ENCODE measurements around the gene RAVER1. TPM values are rescaled to one million over a fixed set of nuclear protein-coding genes. Genes with fewer than 3 reads are reported as not detected.
A peak's percentile ranks its signal among the peaks of the same experiment; 100 is the strongest.

The RAVER1 gene
- total and polyA plus RNA-seq, 2 of the 8 experiments (the other 6 are each of a cell fraction or from before 2014, with no cell fraction given) = 5.7 to 70.5 TPM

GRCh38 chr19:10295305-10295846, 38.0 kb downstream of the RAVER1 start (continued):
- TF ChIP-seq CTBP2 (IDR thresholded peaks at IDR 0.05; ENCODE audit: borderline replicate concordance, insufficient read depth, insufficient read length, low read length) = no peak
- TF ChIP-seq CBX8 (IDR thresholded peaks at IDR 0.05; ENCODE audit: borderline replicate concordance, low read depth, low read length) = no peak
- no peak for TF ChIP-seq JUN (IDR thresholded peaks at IDR 0.05; ENCODE audit: low read depth, low read length)
- TF ChIP-seq USF2 (IDR thresholded peaks at IDR 0.05; ENCODE audit: low read length) = no peak
- no peak for TF ChIP-seq HDAC6 (IDR thresholded peaks at IDR 0.05; ENCODE audit: low read depth, low read length)
- no peak for TF ChIP-seq TCF12 (IDR thresholded peaks at IDR 0.05; ENCODE audit: low read depth, low read length)
- no peak for TF ChIP-seq FOSL1 (IDR thresholded peaks at IDR 0.05; ENCODE audit: insufficient read depth, low read depth, low read length)
- TF ChIP-seq CTCF (IDR thresholded peaks at IDR 0.05; ENCODE audit: control extremely low read depth in 1 of 3, insufficient read depth in 1 of 3, low read depth in 1 of 3, low read length in 3 of 3) = peak in 2 of 3 experiments; percentile 16 to 28; a peak in 3 of 4 replicates
- no peak; the same call in 1 of the 2 replicates for TF ChIP-seq TAF1 (IDR thresholded peaks at IDR 0.05; ENCODE audit: low read depth, low read length)
- peak; percentile 65 for TF ChIP-seq EZH2 (IDR thresholded peaks at IDR 0.05; ENCODE audit: low read depth, low read length, severe bottlenecking)
- TF ChIP-seq EGR1 (IDR thresholded peaks at IDR 0.05; ENCODE audit: borderline replicate concordance, low read depth, low read length) = no peak
- peak in 1 of 2 experiments; percentile 96; a peak in 2 of 4 replicates for TF ChIP-seq HDAC2 (IDR thresholded peaks at IDR 0.05; ENCODE audit: borderline replicate concordance in 1 of 2, low read depth in 2 of 2, low read length in 2 of 2)
- no peak for TF ChIP-seq BCL11A (IDR thresholded peaks at IDR 0.05; ENCODE audit: low read depth in 2 of 2, low read length in 2 of 2)
- TF ChIP-seq ASH2L (IDR thresholded peaks at IDR 0.05; ENCODE audit: low read length) = no peak
- no peak for TF ChIP-seq POLR2AphosphoS5 (IDR thresholded peaks at IDR 0.05; ENCODE audit: low read depth, low read length)
- TF ChIP-seq POLR2A (IDR thresholded peaks at IDR 0.05; ENCODE audit: control extremely low read depth in 1 of 2, low read depth in 2 of 2, low read length in 2 of 2) = no peak
- TF ChIP-seq CHD2 (IDR thresholded peaks at IDR 0.05; ENCODE audit: low read length) = no peak
- no peak for TF ChIP-seq SAP30 (IDR thresholded peaks at IDR 0.05; ENCODE audit: insufficient read depth, insufficient replicate concordance, low read length)
- no peak for TF ChIP-seq MAFK (IDR thresholded peaks at IDR 0.05; ENCODE audit: low read depth, low read length)
- no peak; the same call in 1 of the 2 replicates for TF ChIP-seq ATF2 (IDR thresholded peaks at IDR 0.05; ENCODE audit: low read length)

Measured in H1 (cell line).